Neural progenitor cell (in vitro differentiated cells): ENCODE data around the gene UBAC1. TPM values are rescaled to one million over a fixed set of nuclear protein-coding genes. Genes with fewer than 3 reads are reported as not detected.
"Not testable (repeated sequence)": the region's sequence is repeated elsewhere in the genome, so short reads cannot be mapped to it uniquely, and the experiment has no call there.

ENCODE experiments used
- DNase-seq: peaks from one replicate; pipeline ENCODE4 v3.0.0-alpha.2; 2016; ENCODE audit warnings: low spot score
- H2AFZ ChIP-seq: fragments of 200-600 bp; sonication (generic); replicated peaks from 2 replicates; pipeline ENCODE4 v1.6.1; 2016; ENCODE audit warnings: antibody characterized with exemption
- H3F3A ChIP-seq: fragments of 200-600 bp; sonication (generic); 2 replicates; pipeline ENCODE4 v1.6.1; 2016; ENCODE audit warnings: antibody characterized with exemption, low read depth
- H3K27ac ChIP-seq: fragments of 200-600 bp; sonication (generic); 2 replicates; pipeline ENCODE4 v1.5.1; 2016; ENCODE audit warnings: mild to moderate bottlenecking
- H3K27me3 ChIP-seq: fragments of 200-600 bp; sonication (generic); 2 replicates; pipeline ENCODE4 v1.6.1; 2016; ENCODE audit warnings: mild to moderate bottlenecking, moderate library complexity
- H3K36me3 ChIP-seq: fragments of 200-600 bp; sonication (generic); 2 replicates; pipeline ENCODE4 v1.5.1; 2016
- H3K4me1 ChIP-seq: fragments of 200-600 bp; sonication (generic); 2 replicates; pipeline ENCODE4 v1.6.1; 2016; ENCODE audit warnings: mixed run types
- H3K4me2 ChIP-seq: fragments of 200-600 bp; sonication (generic); 2 replicates; pipeline ENCODE4 v1.6.1; 2016
- H3K4me3 ChIP-seq: fragments of 200-600 bp; sonication (generic); 2 replicates; pipeline ENCODE4 v1.5.1; 2016
- H3K79me2 ChIP-seq: fragments of 200-600 bp; sonication (generic); 2 replicates; pipeline ENCODE4 v1.6.1; 2016; ENCODE audit warnings: low read depth
- H3K9ac ChIP-seq: fragments of 200-600 bp; sonication (generic); 2 replicates; pipeline ENCODE4 v1.6.1; 2016
- H3K9me3 ChIP-seq: fragments of 200-600 bp; sonication (generic); 2 replicates; pipeline ENCODE4 v1.5.1; 2016; ENCODE audit warnings: low read depth
- H4K20me1 ChIP-seq: fragments of 200-600 bp; sonication (generic); 2 replicates; pipeline ENCODE4 v1.6.1; 2016; ENCODE audit warnings: low read depth
- H3K27ac Mint-ChIP-seq: 3 replicates; pipeline ENCODE4 v1.8.0; 2021; ENCODE audit warnings: mixed read lengths
- H3K27me3 Mint-ChIP-seq: 2 replicates; pipeline ENCODE4 v1.8.0; 2022; ENCODE audit warnings: low read depth, mild to moderate bottlenecking, inconsistent platforms, moderate library complexity, mixed read lengths; ENCODE audit not compliant: insufficient read depth
- H3K36me3 Mint-ChIP-seq: 3 replicates; pipeline ENCODE4 v1.8.0; 2021; ENCODE audit warnings: mixed read lengths
- H3K4me1 Mint-ChIP-seq: 3 replicates; pipeline ENCODE4 v1.8.0; 2021; ENCODE audit warnings: mixed read lengths
- H3K4me3 Mint-ChIP-seq: 3 replicates; pipeline ENCODE4 v1.8.0; 2021; ENCODE audit warnings: mild to moderate bottlenecking, moderate library complexity, mixed read lengths
- H3K9me3 Mint-ChIP-seq: 3 replicates; pipeline ENCODE4 v1.8.0; 2020; ENCODE audit warnings: mixed read lengths
- EZH2 ChIP-seq: fragments of 200-600 bp; sonication (generic); IDR thresholded peaks from 2 replicates; pipeline ENCODE4 v1.6.1; 2017; ENCODE audit warnings: antibody characterized with exemption, mild to moderate bottlenecking, moderate library complexity
- EZH2phosphoT487 ChIP-seq: fragments of 200-600 bp; sonication (generic); IDR thresholded peaks from 2 replicates; pipeline ENCODE4 v1.6.1; 2017; ENCODE audit warnings: antibody characterized with exemption
- total RNA-seq: library from RNA; depleted of rRNA; stranded (reverse); fragments of >200 nt; gene quantifications from 2 replicates; pipeline ENCODE4 v1.2.3, GENCODE V29; 2015; ENCODE audit warnings: low replicate concordance
- TF ChIP-seq, protein P1 (sequence below): fragments of 200-600 bp; sonication (generic); IDR thresholded peaks from 2 replicates; pipeline ENCODE4 v1.5.1; 2017; ENCODE audit warnings: antibody characterized with exemption, mild to moderate bottlenecking

Gene UBAC1
- total RNA-seq, 1 donor from 2014 or later, result 66.0 TPM

DNA sequence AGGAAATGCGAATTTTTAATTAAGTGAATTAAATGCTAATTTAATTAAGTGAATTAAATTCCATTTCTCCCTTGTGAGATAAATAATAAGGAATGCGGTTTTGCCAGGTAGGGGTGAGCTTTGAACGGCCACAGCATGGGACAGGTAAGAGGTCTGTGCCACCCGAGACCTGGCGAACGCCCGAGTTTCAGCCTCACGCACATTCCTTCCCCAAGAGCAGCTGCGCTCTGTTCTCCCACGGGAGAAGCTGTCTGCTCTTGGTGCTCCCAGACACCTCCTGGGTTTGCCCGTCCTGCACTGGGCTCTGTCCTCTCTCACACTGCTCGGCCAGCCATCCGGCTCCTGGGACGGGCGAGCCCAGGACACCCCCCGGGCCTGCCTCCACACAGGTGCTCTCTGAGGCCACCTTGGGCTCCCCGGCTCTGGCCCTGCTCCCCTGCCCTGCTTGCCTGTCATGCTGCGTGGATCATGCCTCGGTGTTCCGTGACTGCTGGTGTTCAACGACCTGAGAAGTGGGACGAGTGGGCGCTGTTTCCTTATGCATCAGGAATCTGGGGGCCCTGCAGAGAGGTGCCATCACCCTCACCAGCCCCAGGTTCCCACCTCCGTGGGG is 40.1 kb downstream of the UBAC1 start:
- peaks cover 28% of the 10 kb centered on the region for H3K9me3 Mint-ChIP-seq
- no peak overlapping the region for H3K27ac Mint-ChIP-seq
- no peaks in the 10 kb centered on the region for H3K4me1 Mint-ChIP-seq
- peaks cover 12% of the 10 kb centered on the region for H3F3A ChIP-seq
- no peak for DNase-seq
- peaks cover 23% of the 10 kb centered on the region for H3K36me3 Mint-ChIP-seq
- no peak overlapping the region for H3K9ac ChIP-seq
- H4K20me1 ChIP-seq, result no peaks in the 10 kb centered on the region
- peaks cover 11% of the 10 kb centered on the region for H3K36me3 ChIP-seq
- H3K27me3 ChIP-seq, result no peaks in the 10 kb centered on the region
- H3K4me2 ChIP-seq, result no peak overlapping the region
- no peaks in the 10 kb centered on the region for H3K4me1 ChIP-seq
- H2AFZ ChIP-seq, result no peak overlapping the region
- H3K27ac ChIP-seq, result no peak overlapping the region
- peaks cover 29% of the 10 kb centered on the region for H3K9me3 ChIP-seq
- H3K4me3 ChIP-seq, result no peak overlapping the region
- TF ChIP-seq, protein P1, sequence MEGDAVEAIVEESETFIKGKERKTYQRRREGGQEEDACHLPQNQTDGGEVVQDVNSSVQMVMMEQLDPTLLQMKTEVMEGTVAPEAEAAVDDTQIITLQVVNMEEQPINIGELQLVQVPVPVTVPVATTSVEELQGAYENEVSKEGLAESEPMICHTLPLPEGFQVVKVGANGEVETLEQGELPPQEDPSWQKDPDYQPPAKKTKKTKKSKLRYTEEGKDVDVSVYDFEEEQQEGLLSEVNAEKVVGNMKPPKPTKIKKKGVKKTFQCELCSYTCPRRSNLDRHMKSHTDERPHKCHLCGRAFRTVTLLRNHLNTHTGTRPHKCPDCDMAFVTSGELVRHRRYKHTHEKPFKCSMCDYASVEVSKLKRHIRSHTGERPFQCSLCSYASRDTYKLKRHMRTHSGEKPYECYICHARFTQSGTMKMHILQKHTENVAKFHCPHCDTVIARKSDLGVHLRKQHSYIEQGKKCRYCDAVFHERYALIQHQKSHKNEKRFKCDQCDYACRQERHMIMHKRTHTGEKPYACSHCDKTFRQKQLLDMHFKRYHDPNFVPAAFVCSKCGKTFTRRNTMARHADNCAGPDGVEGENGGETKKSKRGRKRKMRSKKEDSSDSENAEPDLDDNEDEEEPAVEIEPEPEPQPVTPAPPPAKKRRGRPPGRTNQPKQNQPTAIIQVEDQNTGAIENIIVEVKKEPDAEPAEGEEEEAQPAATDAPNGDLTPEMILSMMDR, result no peak
- TF ChIP-seq EZH2phosphoT487 (no peak), EZH2 (no peak)
- no peak overlapping the region for H3K4me3 Mint-ChIP-seq
- no peaks in the 10 kb centered on the region for H3K79me2 ChIP-seq
- H3K27me3 Mint-ChIP-seq, result peaks cover 7% of the 10 kb centered on the region

DNA sequence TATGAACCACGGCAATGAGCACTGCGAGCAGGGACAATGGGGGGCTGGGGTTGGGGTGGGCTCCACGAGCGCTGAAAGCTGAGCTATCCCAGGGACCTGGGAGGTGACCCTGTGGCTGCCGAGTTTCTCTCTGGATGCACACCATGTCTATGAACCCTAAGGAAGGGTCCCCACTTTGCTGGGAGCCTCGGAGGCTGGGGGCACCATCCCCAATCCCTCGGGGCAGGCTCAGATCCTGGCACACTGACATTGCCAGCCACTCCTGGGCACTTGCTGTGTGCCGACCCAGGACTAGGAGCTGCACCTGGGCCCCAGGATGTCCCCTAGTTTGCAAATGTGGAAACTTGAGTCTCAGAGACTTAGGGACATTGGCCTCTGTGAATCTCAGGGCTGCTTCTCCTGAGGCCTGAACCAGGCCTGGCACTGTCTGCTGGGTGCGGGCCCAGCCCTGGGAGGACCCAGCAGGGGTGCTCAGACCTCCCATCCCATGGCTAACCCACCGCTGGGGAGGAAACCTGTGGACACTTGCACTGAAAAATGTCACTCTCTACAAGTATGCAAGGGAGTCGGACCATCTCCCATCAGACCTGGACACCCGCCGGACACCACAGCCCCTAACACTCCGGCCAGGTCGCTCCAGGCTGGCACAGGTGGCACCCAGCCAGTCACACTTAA is 40.8 kb downstream of the UBAC1 start:
- no peak for DNase-seq
- no peaks in the 10 kb centered on the region for H3K4me1 ChIP-seq
- TF ChIP-seq EZH2, result no peak
- no peak for TF ChIP-seq EZH2phosphoT487
- TF ChIP-seq, protein P1, result no peak
- no peaks in the 10 kb centered on the region for H3K27me3 ChIP-seq
- peaks cover 36% of the 10 kb centered on the region for H3K9me3 ChIP-seq
- Mint-ChIP-seq H3K4me1 (no peaks in the 10 kb centered on the region), H3K4me3 (no peak overlapping the region), H3K27me3 (peaks cover 7% of the 10 kb centered on the region), H3K9me3 (peaks cover 35% of the 10 kb centered on the region), H3K27ac (no peak overlapping the region), H3K36me3 (peaks cover 30% of the 10 kb centered on the region)
- H3K79me2 ChIP-seq, result no peaks in the 10 kb centered on the region
- H3F3A ChIP-seq, result peaks cover 19% of the 10 kb centered on the region
- no peak overlapping the region for H3K27ac ChIP-seq
- H3K4me3 ChIP-seq, result no peak overlapping the region
- H2AFZ ChIP-seq, result no peak overlapping the region
- peaks cover 18% of the 10 kb centered on the region for H3K36me3 ChIP-seq
- H4K20me1 ChIP-seq, result no peaks in the 10 kb centered on the region
- H3K9ac ChIP-seq, result no peak overlapping the region
- H3K4me2 ChIP-seq, result no peak overlapping the region

GRCh38 chr9:135919318-135919890 is 41.8 kb downstream of the UBAC1 start:
- Mint-ChIP-seq H3K4me3 (no peak overlapping the region), H3K9me3 (peaks cover 45% of the 10 kb centered on the region), H3K27ac (no peak overlapping the region), H3K27me3 (peaks cover 7% of the 10 kb centered on the region), H3K36me3 (peaks cover 39% of the 10 kb centered on the region), H3K4me1 (no peaks in the 10 kb centered on the region)
- H3K79me2 ChIP-seq, result no peaks in the 10 kb centered on the region
- H2AFZ ChIP-seq, result no peak overlapping the region
- no peak for DNase-seq
- no peak overlapping the region for H3K4me2 ChIP-seq
- no peak for TF ChIP-seq EZH2
- no peak for TF ChIP-seq EZH2phosphoT487
- TF ChIP-seq, protein P1, result no peak
- peaks cover 27% of the 10 kb centered on the region for H3K36me3 ChIP-seq
- H3F3A ChIP-seq, result peaks cover 22% of the 10 kb centered on the region
- H3K4me3 ChIP-seq, result no peak overlapping the region
- H3K9ac ChIP-seq, result no peak overlapping the region
- H4K20me1 ChIP-seq, result no peaks in the 10 kb centered on the region
- no peaks in the 10 kb centered on the region for H3K27me3 ChIP-seq
- H3K4me1 ChIP-seq, result no peaks in the 10 kb centered on the region
- no peak overlapping the region for H3K27ac ChIP-seq
- H3K9me3 ChIP-seq, result peaks cover 40% of the 10 kb centered on the region

- not testable (repeated sequence) for H3K79me2 ChIP-seq, H2AFZ ChIP-seq, H3K4me1 ChIP-seq, H4K20me1 ChIP-seq, H3K27ac Mint-ChIP-seq, H3K27me3 ChIP-seq, H3K9ac ChIP-seq, H3K27me3 Mint-ChIP-seq, H3K4me3 ChIP-seq, H3K4me1 Mint-ChIP-seq, H3K4me3 Mint-ChIP-seq, H3K27ac ChIP-seq, H3K4me2 ChIP-seq, DNase-seq
- Histone ChIP-seq H3F3A (peaks cover 22% of the 10 kb centered on the region), H3K36me3 (peaks cover 39% of the 10 kb centered on the region), H3K9me3 (peaks cover 41% of the 10 kb centered on the region)
- peaks cover 64% of the 10 kb centered on the region for H3K36me3 Mint-ChIP-seq
- peaks cover 66% of the 10 kb centered on the region for H3K9me3 Mint-ChIP-seq
Measured at GRCh38 chr9:135916227-135916626, 44.9 kb downstream of the UBAC1 start.
